HG03025 (cell line): ENCODE measurements around the gene ALB.

ENCODE experiments used
- ATAC-seq: cut with Tn5 transposase; IDR thresholded peaks from one replicate; pipeline ENCODE4 v1.9.1; 2021; ENCODE audit warnings: mild to moderate bottlenecking, moderate library complexity; ENCODE audit not compliant: unreplicated experiment, low FRiP score

The ALB gene

DNA sequence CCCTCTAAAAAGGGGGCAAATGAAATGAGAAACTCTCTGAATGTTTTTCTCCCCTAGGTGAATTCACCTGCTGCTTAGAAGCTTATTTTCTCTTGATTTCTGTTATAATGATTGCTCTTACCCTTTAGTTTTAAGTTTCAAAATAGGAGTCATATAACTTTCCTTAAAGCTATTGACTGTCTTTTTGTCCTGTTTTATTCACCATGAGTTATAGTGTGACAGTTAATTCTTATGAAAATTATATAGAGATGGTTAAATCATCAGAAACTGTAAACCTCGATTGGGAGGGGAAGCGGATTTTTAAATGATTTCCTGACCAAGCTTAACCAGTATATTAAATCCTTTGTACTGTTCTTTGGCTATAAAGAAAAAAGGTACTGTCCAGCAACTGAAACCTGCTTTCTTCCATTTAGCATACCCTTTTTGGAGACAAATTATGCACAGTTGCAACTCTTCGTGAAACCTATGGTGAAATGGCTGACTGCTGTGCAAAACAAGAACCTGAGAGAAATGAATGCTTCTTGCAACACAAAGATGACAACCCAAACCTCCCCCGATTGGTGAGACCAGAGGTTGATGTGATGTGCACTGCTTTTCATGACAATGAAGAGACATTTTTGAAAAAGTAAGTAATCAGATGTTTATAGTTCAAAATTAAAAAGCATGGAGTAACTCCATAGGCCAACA is 4.2 kb downstream of the ALB start:
- ATAC-seq = no peak

GRCh38 chr4:73409012-73409862 is 5.2 kb downstream of the ALB start:
- ATAC-seq = no peak

DNA sequence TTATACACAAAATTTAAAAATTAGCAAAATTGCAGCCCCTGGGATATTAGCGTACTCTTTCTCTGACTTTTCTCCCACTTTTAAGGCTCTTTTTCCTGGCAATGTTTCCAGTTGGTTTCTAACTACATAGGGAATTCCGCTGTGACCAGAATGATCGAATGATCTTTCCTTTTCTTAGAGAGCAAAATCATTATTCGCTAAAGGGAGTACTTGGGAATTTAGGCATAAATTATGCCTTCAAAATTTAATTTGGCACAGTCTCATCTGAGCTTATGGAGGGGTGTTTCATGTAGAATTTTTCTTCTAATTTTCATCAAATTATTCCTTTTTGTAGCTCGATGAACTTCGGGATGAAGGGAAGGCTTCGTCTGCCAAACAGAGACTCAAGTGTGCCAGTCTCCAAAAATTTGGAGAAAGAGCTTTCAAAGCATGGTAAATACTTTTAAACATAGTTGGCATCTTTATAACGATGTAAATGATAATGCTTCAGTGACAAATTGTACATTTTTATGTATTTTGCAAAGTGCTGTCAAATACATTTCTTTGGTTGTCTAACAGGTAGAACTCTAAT is 6.0 kb downstream of the ALB start:
- no peak for ATAC-seq

- no peak for ATAC-seq
These were observed 7.0 kb downstream of the ALB start for GRCh38 chr4:73410916-73411730.

GRCh38 chr4:73411731-73412414 is 7.8 kb downstream of the ALB start:
- no peak for ATAC-seq

GRCh38 chr4:73413294-73413755 is 9.2 kb downstream of the ALB start:
- no peak for ATAC-seq

- ATAC-seq = no peak
These were observed 10.8 kb downstream of the ALB start for GRCh38 chr4:73414936-73415271.

DNA sequence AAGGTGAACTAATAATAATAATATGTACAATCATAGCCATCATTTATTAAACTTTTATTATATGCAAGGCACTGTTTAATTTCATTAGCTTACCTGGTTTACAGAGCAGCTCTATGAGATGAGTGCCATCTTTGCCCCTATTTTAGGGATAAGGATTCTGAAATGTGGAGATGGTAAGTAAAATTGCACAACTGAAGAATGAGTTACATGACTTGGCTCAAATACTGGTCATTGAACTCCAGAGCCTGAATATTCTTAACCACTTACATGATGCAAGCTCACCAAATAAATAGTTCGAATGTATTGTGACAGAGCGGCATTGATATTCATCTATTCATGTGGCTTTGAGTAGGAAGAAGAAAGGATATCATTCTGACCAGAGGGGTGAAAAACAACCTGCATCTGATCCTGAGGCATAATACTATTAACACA is 11.7 kb downstream of the ALB start:
- ATAC-seq = no peak

GRCh38 chr4:73416423-73417087 is 12.5 kb downstream of the ALB start:
- ATAC-seq = no peak

GRCh38 chr4:73417342-73417741 is 13.3 kb downstream of the ALB start:
- no peak for ATAC-seq

DNA sequence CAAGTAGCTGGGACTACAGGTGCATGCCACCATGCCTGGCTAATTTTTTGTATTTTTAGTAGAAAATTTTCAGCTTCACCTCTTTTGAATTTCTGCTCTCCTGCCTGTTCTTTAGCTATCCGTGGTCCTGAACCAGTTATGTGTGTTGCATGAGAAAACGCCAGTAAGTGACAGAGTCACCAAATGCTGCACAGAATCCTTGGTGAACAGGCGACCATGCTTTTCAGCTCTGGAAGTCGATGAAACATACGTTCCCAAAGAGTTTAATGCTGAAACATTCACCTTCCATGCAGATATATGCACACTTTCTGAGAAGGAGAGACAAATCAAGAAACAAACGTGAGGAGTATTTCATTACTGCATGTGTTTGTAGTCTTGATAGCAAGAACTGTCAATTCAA is 13.9 kb downstream of the ALB start:
- no peak for ATAC-seq

- no peak for ATAC-seq
These were observed 14.6 kb downstream of the ALB start for GRCh38 chr4:73418677-73419076.

DNA sequence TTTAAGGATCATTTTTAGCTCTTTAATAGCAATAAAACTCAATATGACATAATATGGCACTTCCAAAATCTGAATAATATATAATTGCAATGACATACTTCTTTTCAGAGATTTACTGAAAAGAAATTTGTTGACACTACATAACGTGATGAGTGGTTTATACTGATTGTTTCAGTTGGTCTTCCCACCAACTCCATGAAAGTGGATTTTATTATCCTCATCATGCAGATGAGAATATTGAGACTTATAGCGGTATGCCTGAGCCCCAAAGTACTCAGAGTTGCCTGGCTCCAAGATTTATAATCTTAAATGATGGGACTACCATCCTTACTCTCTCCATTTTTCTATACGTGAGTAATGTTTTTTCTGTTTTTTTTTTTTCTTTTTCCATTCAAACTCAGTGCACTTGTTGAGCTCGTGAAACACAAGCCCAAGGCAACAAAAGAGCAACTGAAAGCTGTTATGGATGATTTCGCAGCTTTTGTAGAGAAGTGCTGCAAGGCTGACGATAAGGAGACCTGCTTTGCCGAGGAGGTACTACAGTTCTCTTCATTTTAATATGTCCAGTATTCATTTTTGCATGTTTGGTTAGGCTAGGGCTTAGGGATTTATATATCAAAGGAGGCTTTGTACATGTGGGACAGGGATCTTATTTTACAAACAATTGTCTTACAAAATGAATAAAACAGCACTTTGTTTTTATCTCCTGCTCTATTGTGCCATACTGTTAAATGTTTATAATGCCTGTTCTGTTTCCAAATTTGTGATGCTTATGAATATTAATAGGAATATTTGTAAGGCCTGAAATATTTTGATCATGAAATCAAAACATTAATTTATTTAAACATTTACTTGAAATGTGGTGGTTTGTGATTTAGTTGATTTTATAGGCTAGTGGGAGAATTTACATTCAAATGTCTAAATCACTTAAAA is 15.3 kb downstream of the ALB start:
- no peak for ATAC-seq

DNA sequence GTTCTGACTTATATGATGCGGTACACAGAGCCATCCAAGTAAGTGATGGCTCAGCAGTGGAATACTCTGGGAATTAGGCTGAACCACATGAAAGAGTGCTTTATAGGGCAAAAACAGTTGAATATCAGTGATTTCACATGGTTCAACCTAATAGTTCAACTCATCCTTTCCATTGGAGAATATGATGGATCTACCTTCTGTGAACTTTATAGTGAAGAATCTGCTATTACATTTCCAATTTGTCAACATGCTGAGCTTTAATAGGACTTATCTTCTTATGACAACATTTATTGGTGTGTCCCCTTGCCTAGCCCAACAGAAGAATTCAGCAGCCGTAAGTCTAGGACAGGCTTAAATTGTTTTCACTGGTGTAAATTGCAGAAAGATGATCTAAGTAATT is 16.5 kb downstream of the ALB start:
- ATAC-seq = no peak

DNA sequence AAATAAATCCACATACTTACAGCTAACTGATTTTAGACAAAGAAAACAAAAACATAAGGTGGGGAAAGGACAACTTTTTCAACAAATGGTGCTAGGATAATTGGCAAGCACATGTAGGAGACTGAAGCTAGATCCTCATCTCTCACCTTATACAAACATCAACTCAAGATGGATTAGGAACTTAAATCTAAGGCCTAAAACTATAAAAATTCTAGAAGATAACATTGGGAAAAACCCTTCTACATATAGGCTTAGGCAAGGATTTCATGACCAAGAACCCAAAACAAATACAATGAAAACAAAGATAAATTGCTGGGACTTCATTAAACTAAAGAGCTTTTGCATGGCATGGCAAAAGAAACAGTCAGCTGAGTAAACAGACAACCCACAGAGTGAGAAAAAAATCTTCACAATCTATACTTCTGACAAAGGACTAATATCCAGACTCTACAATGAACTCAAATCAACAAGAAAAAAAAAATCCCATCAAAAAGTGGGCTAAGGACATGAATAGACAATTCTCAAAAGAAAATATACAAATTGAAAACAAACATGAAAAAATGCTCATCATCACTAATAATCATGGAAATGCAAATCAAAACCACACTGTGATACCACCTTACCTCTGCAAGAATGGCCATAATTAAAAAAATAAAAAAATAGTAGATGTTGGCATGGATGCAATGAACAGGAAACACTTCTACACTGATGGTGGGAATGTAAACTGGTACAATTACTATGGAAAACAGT is 17.8 kb downstream of the ALB start:
- no peak for ATAC-seq

DNA sequence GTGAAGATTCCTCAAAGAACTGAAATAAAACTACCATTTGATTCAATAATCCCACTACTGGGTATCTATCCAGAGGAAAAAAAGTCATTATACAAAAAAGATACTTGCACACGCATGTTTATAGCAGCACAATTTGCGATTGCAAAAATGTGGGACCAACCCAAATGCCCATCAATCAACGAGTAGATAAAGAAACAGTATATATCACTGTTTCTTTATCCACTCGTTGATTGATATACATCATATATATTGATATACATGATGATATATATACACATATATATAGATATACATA is 18.3 kb downstream of the ALB start:
- no peak for ATAC-seq

DNA sequence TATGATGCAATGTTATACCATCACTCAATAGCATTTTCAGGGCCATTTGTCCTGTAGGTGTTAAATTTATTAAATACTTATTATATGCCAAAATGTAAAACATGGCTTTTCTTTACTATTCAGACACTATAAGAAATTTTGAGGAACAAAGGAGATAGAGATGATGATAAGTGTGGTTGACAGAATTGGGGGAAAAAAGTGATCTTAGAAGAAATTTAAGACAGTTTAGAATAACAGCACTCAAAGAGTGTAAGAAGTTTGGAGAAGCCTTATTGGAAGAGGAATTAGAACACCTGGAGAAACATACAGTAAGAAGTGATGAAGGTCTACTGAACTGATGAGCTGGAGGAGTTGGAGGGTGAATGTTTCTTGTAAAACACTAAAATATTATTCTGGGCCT is 19.1 kb downstream of the ALB start:
- ATAC-seq = no peak

DNA sequence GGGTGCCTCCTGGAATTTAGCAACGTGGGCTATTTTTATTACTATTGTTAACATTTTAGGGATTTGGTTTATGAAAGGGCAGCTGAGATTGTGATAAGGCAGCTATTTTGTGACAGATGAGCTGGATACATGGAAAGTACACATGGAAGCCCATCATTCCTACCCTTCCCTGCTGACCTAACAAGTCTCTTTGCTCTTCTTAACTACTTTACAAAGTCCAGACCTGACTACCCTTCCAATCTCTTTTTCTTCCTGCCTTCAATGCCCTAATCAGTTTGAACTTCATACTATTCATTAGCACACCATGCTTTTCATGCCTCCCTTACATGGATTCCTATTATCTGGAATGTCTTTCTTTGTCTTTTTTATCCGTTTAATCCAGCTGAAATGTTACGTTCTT is 22.6 kb downstream of the ALB start:
- no peak for ATAC-seq
